ENCODE results near the gene INPP5E. TPM values are rescaled to one million over a fixed set of nuclear protein-coding genes. Genes with fewer than 3 reads are reported as not detected.

Gene INPP5E
- total RNA-seq, 1 donor from 2014 or later: 13.2 TPM

DNA sequence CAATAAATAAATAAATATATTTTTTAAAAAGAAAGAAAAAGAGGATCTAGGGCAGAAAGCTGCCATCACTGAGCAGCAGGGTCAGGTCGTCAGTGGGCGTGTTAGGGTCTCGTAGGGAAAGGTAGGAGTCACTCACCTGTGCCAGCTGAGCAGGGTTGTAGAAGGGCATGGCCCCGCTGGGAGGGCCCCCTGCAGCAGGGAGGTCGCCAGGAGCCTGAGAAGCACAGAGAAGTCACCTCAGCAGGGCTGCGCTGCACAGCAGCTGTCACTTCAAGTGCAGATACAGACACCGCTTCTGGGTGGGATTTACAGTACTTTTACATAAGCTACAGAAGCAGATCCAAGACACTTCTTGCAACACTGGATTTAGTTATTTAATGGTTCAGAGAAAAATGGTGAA, 4.0 kb upstream of the INPP5E start:
- no peak for TF ChIP-seq CTCF (IDR thresholded peaks at IDR 0.05)
- peaks cover 39% of the 10 kb centered on the region for H3K36me3 Mint-ChIP-seq (ENCODE audit: low read depth)
- peaks cover 4% of the 10 kb centered on the region for H3K4me1 Mint-ChIP-seq (ENCODE audit: low read depth)
- no peaks in the 10 kb centered on the region for H3K27me3 Mint-ChIP-seq (ENCODE audit: low read depth)
- DNase-seq (ENCODE audit: low spot score): peak; percentile 81
- no peak overlapping the region for H3K4me3 Mint-ChIP-seq (ENCODE audit: unreplicated experiment)
- no peak overlapping the region for H3K27ac Mint-ChIP-seq (ENCODE audit: unreplicated experiment)
- H3K9me3 Mint-ChIP-seq (ENCODE audit: low read depth): no peaks in the 10 kb centered on the region

DNA sequence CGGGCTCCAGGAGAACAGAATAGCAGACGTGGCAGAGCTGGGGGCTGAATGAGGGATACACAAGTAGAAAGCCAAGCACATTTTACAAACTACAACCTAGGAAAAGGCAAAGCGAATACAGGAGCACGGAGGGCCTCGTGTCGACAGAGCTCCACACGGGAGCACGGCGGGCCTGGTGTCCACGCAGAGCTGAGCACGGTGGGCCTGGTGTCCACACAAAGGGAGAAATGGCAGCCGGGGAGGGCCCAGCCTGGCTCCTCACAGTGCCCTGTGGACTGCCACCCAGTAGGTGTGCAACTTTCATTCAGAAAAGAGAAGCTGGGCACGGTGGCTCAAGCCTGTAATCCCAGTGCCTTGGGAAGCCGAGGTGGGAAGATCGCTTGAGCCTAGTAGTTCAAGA, 3.4 kb upstream of the INPP5E start:
- Mint-ChIP-seq H3K36me3 (ENCODE audit: low read depth) (peaks cover 35% of the 10 kb centered on the region), H3K27me3 (ENCODE audit: low read depth) (no peaks in the 10 kb centered on the region), H3K4me1 (ENCODE audit: low read depth) (peaks cover 8% of the 10 kb centered on the region), H3K27ac (ENCODE audit: unreplicated experiment) (no peak overlapping the region), H3K9me3 (ENCODE audit: low read depth) (no peaks in the 10 kb centered on the region), H3K4me3 (ENCODE audit: unreplicated experiment) (no peak overlapping the region)
- no peak for TF ChIP-seq CTCF (IDR thresholded peaks at IDR 0.05)
- peak; percentile 76 for DNase-seq (ENCODE audit: low spot score)

DNA sequence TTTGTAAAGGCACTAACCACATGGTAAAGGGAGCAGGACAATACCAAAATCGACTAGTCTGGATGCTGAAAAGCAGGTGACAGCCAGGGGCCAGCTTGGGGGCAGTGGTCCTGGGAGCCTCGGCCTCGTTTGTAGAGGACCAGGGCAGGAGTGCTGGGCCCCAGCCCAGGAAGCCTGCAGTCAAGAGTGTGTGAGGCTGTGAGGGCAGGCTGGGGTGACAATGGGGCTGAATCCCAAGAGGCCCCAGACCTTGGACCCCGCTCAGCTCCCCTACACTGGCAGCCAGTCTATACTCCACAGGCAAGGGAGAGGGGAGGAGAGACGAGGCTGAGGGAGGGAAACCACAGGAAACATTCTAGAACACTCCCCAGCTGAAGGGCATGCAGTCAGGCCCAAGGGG, 2.6 kb upstream of the INPP5E start:
- no peak overlapping the region for H3K4me3 Mint-ChIP-seq (ENCODE audit: unreplicated experiment)
- no peaks in the 10 kb centered on the region for H3K27me3 Mint-ChIP-seq (ENCODE audit: low read depth)
- H3K4me1 Mint-ChIP-seq (ENCODE audit: low read depth): peaks cover 16% of the 10 kb centered on the region
- no peak overlapping the region for H3K27ac Mint-ChIP-seq (ENCODE audit: unreplicated experiment)
- TF ChIP-seq CTCF (IDR thresholded peaks at IDR 0.05): no peak
- DNase-seq (ENCODE audit: low spot score): peak; percentile 68
- H3K9me3 Mint-ChIP-seq (ENCODE audit: low read depth): no peaks in the 10 kb centered on the region
- H3K36me3 Mint-ChIP-seq (ENCODE audit: low read depth): peaks cover 30% of the 10 kb centered on the region

DNA sequence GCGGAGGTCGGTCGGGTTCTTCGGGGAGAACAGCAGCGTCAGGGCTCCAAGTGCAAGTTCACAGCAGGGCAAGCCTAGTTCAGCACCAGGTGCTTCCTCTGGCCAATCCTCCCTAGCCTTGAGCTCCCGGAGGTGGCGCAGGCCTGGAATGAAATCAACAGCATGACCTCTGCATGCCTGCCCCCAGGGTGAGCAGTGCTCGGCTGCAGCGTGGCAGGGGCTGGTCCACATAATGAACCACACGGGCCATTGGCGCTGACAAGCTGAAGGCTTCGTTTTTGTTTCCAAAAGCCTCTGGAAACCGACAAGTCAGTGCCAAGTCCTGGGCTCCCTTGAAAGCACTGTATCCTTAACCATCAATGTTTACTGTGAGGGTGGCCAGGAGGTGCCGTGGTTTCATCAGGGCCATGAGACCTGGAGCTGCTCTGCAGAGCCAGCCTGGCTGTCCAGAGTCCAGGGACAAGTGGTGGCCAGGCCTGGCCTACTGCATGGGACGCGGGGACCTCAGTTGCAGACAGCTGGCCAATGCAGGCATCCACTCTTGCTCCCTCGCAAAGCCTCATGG, 2.1 kb upstream of the INPP5E start:
- no peak for DNase-seq (ENCODE audit: low spot score)
- Mint-ChIP-seq H3K27ac (ENCODE audit: unreplicated experiment) (no peak overlapping the region), H3K9me3 (ENCODE audit: low read depth) (no peaks in the 10 kb centered on the region), H3K4me3 (ENCODE audit: unreplicated experiment) (no peak overlapping the region), H3K36me3 (ENCODE audit: low read depth) (peaks cover 26% of the 10 kb centered on the region), H3K27me3 (ENCODE audit: low read depth) (no peaks in the 10 kb centered on the region), H3K4me1 (ENCODE audit: low read depth) (peaks cover 21% of the 10 kb centered on the region)
- TF ChIP-seq CTCF (IDR thresholded peaks at IDR 0.05): no peak

DNA sequence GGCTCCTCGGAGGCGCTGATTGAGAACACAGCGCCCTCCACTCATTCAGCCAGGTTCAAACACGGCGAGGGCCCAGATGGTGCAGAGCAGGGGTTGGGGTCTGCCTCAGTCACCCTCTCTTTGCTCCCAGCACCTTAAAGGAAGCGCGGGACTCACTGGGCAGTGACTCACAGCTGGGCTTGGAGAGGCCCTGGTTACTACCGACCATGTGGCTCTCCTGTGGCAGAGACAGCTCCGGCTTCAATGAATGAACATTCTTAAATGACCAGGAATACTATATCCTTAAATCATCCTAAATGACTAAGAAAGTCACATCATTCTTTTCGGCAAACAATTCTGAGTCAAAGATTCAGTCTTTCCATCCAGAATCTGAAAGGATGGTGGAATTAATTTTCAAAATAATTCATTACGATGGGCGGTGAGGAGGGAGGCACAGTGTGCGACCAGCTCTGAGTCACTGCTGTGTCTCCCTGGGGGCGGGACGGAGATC, 1.6 kb upstream of the INPP5E start:
- no peaks in the 10 kb centered on the region for H3K9me3 Mint-ChIP-seq (ENCODE audit: low read depth)
- no peak for DNase-seq (ENCODE audit: low spot score)
- peaks cover 23% of the 10 kb centered on the region for H3K36me3 Mint-ChIP-seq (ENCODE audit: low read depth)
- TF ChIP-seq CTCF (IDR thresholded peaks at IDR 0.05): no peak
- H3K27ac Mint-ChIP-seq (ENCODE audit: unreplicated experiment): no peak overlapping the region
- H3K4me3 Mint-ChIP-seq (ENCODE audit: unreplicated experiment): no peak overlapping the region
- no peaks in the 10 kb centered on the region for H3K27me3 Mint-ChIP-seq (ENCODE audit: low read depth)
- H3K4me1 Mint-ChIP-seq (ENCODE audit: low read depth): peaks cover 26% of the 10 kb centered on the region
